Brain pericyte (primary cell): Measurements from ENCODE around the gene DNAJC8.

ENCODE experiments used
- DNase-seq: peaks from one replicate; pipeline ENCODE4 v3.0.0-alpha.2; 2012; ENCODE audit warnings: low read depth, low spot score

The DNAJC8 gene

DNA sequence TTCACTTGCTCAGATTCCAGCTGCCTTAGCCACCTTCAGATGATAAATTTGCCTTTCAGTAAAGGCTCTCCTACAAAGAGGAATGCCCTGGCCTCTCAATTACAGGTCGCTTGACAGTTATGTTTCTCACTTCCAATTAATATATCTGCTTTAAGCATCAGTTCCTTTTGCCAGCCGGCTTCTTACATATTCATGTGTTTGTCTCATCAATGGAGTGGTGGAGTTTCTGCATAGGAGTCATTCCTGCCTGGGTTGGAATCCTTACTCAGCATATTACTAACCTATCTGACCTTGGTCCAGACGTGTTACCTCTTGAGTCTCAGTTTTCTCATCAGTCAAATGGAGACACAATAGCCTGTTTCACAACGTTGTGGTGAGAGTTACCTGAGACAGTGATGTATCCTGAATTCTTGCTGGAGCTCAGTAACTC is 17.1 kb upstream of the DNAJC8 start:
- DNase-seq, result no peak

DNA sequence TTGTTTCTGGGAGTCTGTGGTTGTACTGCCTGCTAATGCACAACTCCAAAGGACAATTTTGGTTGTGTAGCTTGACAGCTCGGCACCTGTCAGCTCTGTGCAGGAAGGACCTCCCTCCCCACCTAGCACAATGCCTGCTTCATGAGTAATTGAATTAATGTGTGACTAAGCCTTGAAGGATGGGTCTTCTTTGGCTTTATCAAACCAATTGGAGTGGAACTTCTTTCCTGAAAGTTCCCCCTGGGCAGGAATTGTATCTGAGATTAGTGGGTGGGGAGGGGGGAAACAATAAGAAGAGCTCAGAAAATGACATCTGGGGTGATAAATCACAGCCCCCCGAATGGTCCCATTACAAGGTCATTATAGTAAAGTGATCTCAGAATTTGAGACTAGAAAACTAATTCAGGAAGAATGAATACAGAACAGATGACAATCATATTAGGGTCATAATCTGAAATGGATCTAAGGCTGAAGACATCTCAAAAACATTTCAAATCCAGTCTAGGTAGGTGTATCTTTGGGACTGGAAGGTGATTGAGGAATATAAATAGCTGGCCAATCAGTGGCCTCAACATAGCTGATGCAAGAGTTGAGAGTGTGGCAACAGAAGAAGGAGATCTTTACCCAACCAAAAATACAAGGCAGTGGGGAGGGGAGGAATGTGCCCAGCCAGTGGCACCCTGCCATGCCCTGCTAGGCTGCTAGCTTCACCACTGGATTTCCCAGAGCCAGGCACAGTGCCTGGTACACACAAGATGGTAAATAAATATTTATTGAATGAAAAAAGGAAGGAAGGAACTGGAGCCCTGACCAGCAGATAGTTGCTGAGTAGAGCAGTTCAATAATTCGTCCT is 16.4 kb upstream of the DNAJC8 start:
- no peak for DNase-seq

- no peak for DNase-seq
Measured at GRCh38 chr1:28248273-28249012, 15.6 kb upstream of the DNAJC8 start.

DNA sequence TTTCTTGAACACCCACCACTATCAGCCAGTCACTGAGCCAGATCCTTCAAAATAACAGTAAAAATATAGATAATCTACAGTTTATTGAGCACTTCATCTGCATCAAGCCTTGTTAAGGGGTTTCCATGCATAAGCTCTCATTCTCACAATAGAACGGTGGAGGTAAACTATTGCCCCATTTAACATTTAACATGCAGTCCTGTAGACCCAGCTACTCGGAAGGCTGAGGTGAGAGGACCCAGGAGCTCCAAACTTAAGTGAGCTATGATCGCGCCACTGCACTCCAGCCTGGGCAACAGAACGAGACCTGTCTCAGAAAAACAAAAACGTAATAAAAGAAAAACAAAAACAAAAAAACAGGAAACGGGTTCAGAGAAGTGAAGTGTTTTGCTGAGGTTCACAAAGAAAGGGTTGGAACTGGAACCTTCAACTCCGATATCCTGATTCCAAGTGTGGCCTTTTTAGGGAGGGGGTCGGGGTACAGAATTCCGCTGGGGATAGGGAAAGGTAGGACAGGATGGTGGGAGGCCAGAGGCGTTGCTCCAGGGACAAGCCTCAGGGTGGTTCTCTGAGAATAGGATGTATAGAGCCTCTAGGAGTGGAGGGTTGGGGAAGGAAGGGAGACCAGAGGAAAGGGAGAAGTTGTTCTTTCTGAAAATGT is 14.9 kb upstream of the DNAJC8 start:
- DNase-seq, result no peak

DNA sequence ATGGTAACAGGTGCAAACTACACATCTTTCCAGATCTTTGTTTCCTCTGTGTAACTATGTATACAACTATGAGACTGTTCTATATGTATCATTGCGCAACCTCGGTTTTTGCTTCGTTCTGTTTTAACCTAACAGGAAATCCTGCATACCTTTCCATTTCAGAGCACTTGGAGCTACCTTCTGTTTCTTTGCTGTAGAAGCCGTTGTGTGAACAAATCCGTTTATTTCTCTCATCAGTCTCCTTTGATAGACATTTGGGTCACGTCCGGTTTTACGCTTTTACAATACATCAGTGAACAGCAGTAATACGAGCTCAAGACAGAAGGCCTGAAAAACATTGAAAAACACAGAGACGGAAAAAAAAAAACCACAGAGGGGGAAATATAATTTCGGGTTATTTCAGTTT is 13.6 kb upstream of the DNAJC8 start:
- no peak for DNase-seq

GRCh38 chr1:28244549-28245251 is 11.9 kb upstream of the DNAJC8 start:
- DNase-seq, result no peak

- DNase-seq, result no peak
Measured at GRCh38 chr1:28243685-28244311, 11.0 kb upstream of the DNAJC8 start.

GRCh38 chr1:28241638-28242241 is 8.9 kb upstream of the DNAJC8 start:
- no peak for DNase-seq

GRCh38 chr1:28240024-28240423 is 7.2 kb upstream of the DNAJC8 start:
- DNase-seq, result no peak

DNA sequence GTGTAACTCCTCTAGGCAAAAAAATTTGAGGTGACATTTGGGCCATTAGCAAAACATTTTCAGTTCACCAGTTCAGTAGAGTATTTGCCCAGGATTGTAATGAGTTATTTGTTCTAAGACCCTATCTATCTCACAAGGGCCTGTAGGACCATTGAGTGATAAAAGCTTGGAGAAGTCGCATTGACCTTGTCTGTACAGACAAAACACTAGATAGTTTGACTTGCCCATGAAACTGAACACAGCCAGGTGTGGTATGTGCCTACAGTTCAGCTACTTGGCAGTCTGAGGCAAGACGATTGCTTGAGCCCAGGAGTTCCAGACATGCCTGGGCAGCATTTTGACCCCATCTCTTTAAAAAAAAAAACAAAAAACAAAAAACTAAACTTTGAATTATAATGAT is 6.2 kb upstream of the DNAJC8 start:
- no peak for DNase-seq

DNA sequence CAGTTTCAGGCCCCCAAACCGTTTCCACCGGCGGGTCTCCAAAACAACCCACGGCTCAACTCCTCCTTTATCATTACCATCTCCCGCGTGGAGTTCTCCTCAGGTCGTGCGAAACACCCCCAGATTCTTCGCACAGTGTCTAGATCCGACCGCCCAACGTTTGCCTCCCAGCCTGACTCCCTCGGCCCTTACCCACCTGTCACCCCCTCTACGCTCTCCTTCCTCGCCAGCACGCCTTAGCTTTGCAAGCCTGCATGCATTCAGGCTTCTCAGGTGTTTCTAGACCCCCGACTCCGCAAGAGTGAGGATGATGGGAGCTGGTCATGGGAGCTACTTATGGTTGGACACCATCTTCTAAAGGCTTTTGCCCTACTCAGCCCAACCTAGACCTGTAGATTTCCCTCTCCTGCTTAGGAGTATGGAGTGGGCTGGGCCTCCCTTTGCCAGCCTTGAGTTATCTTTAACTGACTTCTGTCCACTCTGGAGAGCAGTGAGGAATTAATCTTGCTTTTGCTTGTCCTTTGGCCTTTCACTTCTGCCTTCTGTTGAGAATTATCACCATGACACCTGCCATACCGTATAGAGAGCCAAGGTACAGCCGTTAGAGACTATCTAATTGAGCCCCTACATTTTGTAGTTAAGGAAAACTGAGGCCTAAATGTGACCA is 4.0 kb upstream of the DNAJC8 start:
- no peak for DNase-seq

DNA sequence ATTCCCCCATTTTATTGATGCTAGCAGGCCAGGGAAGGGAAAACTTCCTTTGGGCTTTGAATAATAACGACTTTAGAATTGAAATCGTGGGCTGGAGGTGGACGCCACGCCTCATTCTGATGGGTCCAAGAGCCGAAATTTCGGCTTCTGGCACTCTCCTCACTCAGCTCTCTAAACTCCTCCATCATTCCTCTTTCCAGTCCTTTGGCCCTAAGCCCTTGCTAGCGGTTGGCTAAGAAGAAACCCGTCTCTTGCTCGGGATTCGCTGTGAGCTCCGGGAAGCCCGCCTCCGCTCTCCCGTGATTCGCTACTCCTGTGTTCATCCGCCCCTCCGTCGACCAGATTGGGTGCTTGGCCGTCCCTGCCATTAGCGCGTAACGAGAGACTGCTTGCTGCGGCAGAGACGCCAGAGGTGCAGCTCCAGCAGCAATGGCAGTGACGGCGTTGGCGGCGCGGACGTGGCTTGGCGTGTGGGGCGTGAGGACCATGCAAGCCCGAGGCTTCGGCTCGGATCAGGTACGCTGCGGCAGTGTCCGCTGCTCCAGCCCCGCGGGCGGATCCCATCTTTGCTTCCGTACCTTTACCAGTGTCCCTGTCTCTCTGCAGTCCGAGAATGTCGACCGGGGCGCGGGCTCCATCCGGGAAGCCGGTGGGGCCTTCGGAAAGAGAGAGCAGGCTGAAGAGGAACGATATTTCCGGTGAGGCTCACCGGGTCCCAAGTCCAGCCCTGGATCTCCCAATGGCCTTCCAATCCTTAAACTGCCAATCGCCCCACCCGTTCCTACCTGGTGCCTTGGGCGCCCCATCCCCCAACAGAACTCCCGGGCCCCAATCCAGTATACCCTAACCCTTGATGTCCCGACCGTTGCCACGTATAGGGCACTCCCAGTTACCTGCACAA is 3.2 kb upstream of the DNAJC8 start, which contains the start of gene ATP5IF1:
ATP5IF1 (plus strand) TSS at position 370 of the 901 bp plus-strand sequence; CDS start at position 430, 60 bp downstream.
- DNase-seq, result peak; percentile 92

- DNase-seq, result no peak
Measured at GRCh38 chr1:28233264-28233606, 406 bp upstream of the DNAJC8 start.

DNA sequence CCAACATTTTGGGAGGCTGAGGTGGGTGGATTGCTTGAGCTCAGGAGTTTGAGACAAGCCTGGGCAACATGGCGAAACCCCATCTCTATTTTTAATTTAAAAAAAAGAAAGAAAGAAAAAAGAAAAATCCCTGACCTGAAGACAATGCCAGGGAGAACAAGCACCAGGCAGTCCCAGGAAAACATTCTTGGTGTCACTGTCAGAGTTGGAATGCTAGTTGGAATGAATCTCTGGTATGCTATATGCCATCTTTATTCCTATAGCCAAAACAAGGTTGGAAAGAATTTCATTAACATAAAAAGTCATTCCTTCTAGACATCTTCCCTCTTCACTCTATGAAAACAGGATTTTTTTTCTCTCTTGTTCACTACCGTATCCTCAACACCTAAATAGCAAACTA is 2.8 kb downstream of the DNAJC8 start:
- no peak for DNase-seq

GRCh38 chr1:28229089-28229488 is 3.7 kb downstream of the DNAJC8 start:
- no peak for DNase-seq

DNA sequence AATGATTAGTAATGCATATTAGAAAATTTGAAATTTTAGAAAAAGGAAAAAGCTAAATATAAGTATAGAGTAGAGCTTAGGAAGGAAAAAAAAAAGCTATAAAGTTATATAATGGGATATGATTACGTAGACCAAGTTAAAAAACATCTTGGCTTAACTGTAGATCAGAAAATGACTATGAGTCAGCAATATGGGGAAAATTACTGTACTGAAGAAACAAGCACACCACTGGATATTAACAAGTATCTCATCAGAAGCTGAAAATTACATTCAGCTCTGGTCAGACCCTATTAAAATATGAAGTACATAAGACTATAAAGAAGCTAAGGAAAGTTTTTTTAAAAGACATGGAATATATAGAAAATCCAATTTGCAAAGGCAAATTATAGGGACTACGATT is 19.5 kb downstream of the DNAJC8 start:
- DNase-seq, result no peak

- DNase-seq, result no peak
Measured at GRCh38 chr1:28209700-28210099, 23.1 kb downstream of the DNAJC8 start.

DNA sequence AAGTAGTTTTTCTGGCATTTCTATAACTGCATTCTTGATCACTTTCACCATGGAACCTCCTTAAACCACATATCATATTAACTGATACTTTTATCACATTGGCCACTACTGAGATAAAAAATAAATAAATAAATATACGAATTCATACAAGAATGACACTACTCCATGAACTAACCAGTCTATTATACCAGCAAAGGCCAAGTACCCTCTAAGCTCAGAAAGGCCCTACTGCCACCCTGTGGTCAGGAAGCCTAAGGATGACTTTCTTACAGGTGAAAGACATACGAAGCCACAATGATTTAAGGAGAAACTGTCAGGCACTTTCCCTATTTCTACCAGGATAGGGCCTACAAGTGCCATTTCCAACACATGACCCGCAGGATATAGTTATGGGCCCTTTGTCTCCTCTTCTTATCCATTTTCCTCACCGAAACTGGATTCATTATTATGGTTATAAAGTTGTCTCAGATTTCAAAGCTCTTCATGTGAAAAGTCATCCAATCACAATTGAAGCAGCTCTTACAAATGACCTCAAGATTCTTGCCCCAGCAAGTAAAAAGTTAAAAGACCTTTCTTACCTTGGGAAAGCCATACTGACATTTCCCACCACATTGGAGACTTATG is 23.9 kb downstream of the DNAJC8 start:
- DNase-seq, result no peak

- DNase-seq, result no peak
Measured at GRCh38 chr1:28205243-28205642, 27.6 kb downstream of the DNAJC8 start.
